T-helper 9 cell (primary cell): ENCODE measurements around the gene NADSYN1.

Experiments
- DNase-seq: peaks from one replicate; pipeline ENCODE4 v3.0.0-alpha.2; 2020

Gene NADSYN1

DNA sequence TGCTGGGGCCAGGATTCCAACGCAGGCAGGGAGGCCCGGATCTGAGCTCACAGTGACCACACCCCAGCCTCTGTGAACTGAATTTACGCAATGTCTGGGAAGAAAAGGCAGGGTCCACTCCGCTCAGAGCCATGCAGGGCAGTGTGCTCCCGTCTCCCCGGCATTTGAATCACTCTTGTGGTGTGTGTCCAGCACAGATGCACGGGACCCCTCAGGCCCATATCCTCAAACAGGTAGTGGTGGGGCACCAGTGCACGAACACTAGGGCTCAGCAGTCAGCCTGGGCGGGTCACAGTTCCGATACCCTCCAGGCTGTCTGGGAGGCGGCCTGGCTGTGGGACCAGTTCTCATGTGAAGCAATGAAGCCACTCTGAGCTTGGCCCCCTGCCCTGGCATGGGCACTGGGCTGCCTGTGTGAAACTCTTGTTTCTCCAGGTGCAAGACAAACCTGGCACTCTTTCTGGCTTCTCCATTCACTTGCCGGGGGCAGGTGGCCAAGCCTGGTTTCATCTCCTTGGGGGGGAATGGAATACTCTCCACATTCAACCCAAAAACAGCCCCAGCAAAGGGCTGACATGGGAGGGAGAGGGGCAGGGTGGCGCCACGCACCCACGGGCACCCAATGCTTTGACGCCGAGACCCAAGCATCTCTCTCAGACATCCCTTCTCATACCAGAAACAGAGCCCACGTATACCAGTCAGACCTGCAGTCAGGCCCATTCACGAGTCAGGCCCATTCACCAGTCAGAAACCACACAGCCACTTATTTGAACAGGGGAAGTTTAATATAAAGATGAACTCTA, 19.2 kb upstream of the NADSYN1 start:
- DNase-seq: no peak

DNA sequence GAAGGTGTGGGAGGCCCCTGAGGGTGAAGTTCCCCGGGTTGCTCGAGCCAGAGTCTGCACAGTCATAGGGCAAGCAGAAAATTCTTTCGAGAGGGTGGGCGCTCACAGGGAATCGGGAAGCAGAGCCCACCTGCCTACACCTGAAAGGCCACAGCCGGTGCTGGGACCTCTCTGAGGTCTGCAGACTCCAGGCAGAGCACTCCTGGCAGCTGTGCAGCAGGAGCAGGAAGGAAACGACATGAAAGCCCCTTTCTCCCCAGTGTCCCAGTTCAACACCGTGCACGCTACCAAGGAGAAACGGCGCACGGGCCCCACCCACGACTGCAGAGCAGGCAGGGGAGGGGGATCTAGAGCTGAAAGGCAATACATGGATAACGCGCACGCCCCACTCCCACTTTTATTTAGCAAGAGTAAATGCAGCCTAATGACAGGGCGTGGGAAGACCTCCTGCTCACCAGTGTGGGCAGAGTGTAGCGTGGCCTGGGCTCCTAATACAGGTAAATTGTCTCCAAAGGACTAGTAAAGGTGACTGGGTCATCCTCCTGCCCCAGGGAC, 18.4 kb upstream of the NADSYN1 start:
- no peak for DNase-seq

DNA sequence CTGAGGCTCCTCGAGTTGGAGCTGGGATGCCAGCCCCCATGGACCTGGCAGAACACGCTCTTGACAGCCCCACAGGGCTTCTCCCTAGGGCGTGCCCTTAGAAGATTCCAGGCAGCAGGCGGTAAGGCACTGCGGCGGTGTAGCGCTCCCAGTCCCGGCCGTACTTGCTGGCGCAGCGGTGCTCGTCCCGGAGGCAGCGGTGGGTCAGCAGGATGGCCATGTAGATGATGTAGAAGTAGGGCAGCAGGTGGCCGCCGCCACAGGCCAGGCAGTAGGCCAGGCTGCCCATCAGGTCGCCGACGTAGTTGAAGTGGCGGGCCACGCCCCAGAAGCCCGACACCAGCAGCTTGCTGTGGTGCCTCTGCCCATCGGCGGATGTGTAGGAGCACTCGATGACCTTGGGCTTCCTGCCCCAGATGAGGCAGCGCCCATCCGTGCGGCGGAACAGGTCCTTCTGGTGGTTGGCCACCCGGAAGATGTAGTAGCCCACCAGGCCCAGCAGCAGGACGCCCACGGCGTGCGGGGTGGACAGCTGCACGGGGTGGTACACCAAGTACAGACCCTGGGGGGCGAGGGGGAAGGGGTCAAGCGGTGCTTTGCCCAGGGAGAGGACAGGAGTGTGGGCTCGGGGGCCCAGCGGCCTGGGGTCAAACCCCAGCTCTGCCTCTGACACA, 17.6 kb upstream of the NADSYN1 start:
- no peak for DNase-seq

DNA sequence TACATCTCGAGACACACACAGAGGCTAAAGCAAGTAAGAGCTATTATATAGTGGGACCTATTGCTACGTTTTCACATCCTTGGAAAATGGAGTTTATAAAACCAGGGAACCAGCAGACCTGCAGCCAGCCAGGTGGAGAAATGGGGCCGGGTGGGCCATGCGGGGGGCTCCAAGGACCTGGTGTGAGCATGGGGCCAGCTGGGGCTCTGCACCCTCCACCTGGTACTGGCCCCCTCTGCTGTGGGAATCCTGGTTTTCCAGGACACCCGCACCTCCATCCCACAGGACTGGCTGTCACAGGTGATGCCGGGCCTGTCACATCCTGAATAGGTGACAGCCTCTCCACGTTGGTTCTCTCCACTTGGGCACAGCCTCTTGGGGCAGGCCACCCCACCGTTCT, 16.1 kb upstream of the NADSYN1 start:
- DNase-seq: no peak

DNA sequence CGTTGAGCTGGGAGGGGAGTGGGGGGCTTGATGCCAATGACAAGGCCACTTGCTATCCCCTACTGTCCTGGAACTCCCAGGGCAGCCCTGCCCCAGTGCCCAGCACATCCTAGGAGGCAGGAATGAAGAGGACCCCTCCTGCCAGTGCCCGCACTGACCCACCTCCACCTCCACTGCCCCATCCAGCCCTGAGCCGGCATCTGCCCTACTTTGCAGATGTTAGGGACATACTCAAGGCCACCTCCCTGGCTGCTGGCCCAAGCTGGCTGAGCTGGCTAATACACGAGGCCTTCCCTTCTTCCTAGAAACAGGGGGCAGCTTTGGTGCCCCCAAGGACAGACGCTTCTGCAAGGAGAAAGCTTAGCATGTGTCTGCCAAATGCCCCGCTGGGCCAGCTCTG, 15.6 kb upstream of the NADSYN1 start:
- no peak for DNase-seq

DNA sequence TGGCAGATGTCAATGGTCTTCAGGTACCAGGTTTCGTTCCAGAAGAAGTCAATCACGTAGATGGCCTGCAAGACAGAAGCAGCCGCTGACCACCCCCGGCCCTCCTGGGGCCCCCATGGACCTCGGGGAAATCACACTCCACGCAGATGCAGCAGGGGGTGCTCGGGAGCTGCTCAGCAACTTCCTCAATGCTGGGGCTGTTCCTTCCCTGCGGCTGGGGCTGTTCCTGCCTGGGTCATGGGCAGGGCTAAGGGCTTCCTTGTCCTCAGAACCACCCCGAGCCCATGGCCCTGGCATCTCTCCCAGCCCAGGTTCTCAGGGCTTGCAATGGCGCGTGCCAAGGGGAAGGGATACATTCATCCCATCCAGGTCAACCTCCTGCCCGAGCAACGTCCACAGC, 15.1 kb upstream of the NADSYN1 start:
- no peak for DNase-seq

DNA sequence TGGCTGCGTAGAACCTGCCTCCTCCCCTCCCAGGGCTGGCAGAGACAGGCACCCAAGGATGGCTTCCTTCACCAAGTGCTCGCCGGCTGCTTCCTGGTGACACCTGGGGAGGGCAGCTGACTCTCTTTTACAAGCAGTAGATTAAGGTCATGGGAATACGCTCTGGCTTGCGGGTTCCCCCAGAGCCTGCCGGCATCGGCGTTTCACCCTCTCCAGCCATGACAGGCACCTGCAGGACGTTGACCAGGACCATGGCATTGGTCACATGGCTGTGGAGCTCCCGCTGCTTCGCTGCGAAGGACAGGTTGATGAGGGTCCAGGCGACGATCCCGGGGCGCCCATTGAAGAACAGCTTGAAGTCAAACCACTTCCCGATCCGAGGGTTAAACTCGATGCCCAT, 14.4 kb upstream of the NADSYN1 start:
- no peak for DNase-seq

DNA sequence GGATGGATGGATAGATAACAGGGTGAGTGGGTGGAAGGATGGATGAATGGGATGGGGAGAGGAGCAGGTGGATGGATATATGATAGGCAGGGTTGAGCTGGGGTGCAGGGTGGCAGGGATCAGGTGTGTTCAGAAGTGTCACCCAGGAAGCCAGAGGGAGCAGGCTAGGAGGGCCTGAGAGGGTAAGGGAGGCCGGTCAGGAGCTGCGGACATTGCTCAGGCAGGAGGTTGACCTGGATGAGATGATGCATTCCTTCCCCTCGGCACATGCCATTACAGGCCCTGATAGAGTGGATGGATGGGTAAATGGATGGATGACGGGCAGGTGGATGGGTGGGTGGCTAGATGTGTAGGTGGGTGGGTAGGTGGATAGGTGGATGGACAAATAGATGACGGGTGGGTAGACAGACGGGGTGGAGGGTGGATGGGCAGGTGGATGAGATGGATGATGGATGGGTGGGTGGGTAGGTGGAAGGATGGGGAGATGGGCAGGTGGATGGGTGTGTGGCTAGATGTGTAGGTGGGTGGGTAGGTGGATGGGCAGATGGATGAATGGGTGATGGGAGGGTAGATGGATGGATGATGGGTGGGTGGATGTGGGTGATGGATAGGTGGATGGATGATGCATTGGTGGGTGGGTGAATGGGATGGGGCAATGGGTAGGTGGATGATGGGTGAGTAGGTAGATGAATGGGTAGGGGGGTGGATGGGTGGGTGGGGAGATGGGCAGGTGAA, 12.8 kb upstream of the NADSYN1 start:
- no peak for DNase-seq

DNA sequence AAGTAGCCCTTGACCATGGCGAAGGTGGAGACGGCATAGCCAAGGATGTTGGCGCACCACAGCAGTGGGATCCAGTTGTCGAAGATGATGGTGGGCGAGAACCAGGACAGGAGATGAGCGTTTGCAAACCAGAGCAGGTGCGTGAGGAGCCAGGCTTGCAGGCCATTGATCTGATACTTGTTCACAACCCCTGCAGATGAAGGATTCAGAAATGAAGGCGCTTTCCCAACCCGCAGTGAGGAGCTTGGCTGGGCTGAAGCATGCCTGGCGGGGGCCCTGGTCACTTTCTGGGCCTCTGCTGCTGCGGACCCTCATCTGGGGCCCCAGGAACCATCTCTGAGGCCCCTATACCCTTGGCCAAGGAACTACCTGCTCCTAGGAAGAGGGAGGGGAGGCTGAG, 11.8 kb upstream of the NADSYN1 start:
- DNase-seq: no peak

DNA sequence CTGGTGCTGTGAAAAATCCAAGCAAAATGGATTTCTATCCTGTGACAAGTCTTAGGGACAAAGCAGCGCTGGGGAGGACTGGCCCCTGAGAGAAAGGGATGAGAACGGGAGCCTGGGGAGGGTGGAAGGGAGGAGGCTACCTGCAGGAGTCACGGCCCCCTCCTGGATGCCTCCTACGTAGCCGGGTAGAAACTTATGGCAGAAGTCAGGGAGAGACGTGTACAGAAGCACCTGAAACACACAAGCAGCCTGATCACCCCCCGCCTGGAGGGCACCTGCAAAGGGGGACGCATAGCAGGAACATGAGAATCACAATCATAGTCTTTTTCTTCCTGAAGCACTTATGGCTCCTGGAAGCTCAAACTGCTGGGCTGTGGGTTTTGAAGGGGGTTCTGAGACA, 10.9 kb upstream of the NADSYN1 start:
- no peak for DNase-seq

DNA sequence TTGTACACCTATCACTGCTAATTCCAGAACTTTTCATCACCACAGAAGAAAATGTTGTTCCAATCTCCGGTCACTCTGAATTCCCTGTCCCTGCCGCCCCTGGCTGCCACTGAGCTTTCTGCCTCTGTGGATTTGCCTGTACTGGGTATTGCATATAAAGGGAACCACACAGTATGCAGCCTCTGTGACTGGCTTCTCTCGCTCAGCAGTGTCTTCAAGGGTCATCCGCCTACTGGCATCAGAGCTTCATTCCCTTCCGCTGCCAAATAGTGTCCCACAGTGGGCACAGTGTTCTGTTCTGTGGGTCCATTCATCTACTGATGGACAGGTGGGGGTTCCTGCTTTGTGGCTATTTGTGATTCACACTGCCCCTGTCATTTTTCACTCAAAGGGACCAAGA, 10.1 kb upstream of the NADSYN1 start:
- DNase-seq: no peak

DNA sequence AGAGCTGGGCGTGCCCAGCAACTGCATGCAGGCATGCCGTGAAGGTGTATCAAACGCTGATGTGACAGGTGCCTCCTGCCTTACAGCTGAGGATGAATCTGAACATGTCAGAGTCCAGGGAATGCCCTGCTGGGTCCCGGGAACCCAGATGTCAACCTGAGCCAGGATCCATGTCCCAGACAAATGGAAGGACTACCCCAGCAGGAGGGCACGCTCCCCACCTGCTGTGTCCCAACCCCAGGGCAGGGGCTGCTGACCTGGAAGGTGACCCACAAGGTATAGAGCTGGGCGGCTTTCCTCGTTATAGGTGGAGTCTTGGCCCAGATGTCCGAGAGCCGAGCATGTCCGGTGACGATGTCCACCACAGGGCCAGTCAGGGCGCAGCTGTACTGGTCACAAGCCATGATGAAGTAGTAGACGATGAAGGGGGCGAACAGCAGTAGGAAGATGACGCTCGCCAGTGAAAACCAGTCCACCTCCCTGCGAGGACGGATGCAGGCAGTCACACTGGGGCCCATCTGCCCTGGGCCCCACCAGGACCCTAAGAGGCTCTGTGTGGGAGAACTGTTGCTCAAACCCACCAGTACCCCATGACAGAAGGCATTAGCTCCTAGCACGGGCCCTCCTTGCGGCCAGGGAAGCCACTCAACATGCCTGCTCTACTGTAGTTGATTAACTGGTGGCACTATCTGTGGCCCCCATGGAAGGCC, 9.1 kb upstream of the NADSYN1 start:
- DNase-seq: no peak

DNA sequence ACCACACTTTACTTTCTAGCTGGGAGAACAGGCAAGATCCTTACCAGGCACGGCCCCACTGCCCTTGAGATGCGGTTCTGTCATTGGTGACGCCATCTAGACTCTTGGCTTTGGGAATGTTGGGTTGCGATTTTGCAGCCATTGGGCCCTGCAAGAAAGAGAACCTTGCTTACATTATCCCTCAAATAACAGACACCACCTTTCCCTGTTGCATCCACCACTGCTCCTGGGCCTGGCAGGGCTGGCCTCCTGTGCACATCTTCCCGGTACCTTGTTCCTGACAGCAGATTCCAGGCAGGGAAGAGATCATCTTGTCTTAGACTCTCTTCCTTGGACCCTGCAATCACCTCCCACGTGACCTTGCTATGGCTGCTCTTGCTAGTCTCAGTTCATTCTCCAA, 8.2 kb upstream of the NADSYN1 start:
- no peak for DNase-seq

DNA sequence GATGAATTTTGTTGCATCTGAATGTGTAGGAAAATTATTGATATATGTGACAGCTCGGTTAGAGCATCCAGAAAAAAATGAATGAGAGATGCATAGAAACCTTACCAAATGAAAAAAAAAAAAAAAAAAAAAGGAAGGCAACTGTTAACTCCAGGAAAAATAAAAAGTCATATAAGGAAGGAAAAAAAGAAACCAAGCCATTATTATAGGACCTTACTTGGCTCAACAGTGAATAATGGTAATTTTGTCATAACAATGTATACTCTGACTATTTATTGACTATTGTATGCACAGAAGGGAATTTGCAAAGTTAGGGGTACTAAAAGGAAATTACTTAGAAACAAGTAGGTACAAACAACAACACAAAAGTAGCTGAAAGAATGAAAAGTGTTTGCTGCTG, 6.9 kb upstream of the NADSYN1 start:
- no peak for DNase-seq

DNA sequence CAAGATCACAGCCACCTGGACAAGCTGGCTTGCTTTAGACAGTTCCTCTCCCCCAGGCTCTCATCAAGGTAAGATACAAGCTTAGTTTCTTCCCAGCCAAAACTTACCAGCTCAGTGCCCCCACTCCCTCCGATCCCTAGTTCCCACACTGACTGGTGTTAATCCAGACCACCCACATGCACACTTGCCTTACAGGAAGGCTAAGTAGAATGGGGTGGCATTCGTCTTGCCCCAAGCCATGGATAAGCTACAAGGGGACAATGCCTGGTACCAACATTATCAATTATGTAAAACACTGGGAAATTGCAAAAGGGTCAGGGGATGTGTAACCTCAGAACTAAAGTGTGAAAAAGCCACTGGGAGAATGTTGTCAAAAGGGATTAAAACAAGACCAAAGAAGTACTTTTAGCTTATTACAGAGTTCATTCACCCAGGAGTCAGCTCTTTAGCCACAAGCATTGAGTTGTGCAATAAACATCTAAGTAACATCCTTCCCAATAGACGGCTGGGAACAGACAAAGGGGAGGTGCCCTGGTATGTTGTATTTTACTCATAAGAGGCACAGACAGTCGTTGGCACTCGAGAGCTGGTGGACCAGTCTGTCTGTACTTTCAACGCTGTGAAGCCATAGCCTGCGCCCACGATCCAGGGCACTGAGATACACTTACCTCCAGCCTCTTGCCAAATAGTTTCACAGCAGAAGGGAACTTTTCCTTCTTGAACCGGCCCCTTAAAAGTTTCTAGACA, 5.9 kb upstream of the NADSYN1 start:
- DNase-seq: no peak

DNA sequence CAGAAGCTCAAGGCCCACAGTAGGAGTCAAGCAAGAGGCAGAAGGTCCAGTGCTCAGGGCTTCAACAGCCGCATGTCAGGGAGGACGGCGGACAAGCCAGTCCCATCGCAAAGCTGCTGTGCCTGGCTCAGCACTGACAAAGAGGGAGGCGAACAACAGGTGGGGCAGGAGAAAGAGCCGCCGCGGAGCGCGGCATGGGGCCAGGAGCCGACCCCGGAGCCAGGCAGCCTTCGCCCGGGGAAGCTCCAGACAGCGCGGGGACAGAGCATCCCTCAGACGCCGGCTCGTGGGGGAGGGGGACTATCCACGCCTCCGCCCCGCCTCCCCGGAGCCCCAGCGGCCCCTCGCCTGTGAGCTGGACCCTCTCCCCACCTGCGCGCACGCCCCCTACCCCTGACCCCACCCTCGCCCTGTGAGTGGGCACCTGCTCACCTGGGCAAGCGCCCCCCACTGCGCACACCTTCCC, 5.2 kb upstream of the NADSYN1 start:
- peak; percentile 39 for DNase-seq

DNA sequence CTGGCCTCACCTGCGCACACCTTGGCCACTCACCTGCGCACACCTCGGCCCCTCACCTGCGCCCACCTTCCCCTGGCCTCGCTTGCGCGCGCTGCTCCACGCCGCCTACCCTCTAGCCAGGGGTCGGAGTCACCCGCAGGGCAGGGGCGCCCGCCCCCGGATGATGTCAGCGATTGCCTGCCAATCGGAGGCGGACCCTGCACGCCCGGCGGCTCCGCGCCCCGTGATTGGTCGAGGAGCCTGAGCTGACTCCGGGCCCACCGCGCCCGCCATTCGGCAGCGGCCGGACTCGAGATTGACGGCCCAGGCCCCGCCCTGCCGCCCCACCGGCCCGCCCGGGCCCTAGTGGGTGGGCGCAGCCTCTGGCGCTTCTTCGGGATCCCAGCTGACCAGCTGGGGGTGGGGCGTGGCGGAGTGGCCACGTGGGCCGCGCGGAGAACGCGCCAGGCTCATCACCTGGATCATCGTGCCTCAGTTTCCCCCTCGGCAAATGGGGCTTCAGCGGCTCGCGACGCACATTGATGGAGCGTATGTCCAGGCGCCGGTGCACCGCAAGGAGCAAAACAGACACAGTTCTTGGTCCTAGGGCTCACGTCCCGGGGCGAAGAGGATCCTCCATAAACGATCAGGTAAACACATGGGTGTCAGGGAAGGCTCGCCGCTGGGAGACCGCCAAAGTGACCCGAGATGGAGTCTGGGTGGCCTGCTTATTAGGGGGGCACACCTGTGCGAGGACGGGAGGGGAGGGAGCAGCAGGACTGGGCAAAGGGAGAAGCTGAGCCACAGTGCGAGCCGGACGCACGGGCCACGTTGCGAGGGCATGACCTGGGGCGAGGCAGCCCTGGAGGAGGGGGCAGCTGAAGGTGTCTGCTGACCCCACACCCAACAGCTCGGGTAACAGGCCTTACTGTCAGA, 4.5 kb upstream of the NADSYN1 start, which contains the start of gene DHCR7:
DHCR7 (minus strand) TSS at position 137 of the 915 bp plus-strand sequence. CDS start 3,441 bp downstream, outside the sequence.
- peak; percentile 89 for DNase-seq

DNA sequence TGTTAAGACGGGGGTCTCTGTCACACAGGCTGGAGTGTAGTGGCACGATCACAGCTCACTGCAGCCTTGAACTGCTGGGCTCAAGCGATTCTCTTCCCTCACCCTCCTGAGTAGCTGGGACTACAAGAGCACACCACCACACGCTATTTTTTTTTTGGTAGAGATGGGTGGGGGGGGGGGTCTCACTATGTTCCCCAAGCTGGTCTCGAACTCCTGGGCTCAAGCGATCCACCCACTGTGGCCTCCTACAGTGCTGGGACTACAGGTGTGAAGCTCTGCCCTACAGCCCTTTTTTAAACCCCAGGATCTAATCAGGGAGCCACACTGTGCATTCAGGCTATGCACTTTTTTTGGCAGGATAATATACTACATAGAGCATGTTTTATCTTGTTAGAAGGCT, 3.4 kb upstream of the NADSYN1 start:
- no peak for DNase-seq

DNA sequence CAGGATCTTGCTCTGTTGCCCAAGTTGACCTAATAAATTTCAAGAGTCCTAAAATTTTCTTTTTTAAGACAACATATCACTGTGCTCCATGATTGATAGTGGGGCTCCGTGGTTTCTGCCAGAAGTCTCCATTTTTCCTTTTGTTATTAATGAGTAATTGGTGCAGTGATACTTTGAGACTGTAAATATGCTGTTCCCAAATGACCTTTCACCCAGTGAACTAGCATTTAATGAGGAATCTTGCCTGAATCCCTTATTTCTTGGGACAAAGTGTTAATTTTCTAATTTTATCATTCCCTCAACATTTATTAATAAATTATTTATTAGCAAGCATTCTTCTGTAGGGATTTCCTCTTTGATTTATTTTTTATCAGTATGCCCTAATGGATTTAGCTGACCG, 2.5 kb upstream of the NADSYN1 start:
- DNase-seq: no peak

DNA sequence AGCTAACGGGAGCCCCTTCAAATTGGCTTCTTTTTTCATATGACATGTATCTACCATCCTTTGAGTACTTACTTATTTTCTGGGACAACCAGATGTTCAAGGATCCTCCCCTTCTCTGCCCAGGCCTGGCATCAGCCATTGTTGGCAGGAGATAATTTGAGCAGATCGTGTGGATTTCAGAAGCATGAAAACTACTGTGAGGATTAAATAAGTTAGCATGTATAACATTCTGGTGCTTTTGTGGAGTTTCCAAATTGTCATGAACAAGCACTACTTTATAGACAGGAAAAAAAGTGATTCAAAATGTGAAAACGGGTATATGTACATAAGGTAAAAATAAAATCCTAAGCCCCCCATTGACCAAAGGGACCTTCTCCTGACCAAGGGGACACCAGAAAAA, 2.1 kb upstream of the NADSYN1 start:
- DNase-seq: no peak
